Measurements from ENCODE around the gene WFDC9.
"Not testable (repeated sequence)": the region's sequence is repeated elsewhere in the genome, so short reads cannot be mapped to it uniquely, and the experiment has no call there.

The WFDC9 gene

GRCh38 chr20:45631184-45631583 is at the start of gene WFDC9:
WFDC9 (minus strand) TSS chr20:45631284; CDS start chr20:45610181, 21,103 bp downstream.
- no peak for DNase-seq

GRCh38 chr20:45679650-45680049 is 48.6 kb upstream of the WFDC9 start:
- DNase-seq = no peak

- DNase-seq = no peak
Measured at GRCh38 chr20:45672765-45673164, 41.7 kb upstream of the WFDC9 start.

- DNase-seq = no peak
Measured at GRCh38 chr20:45670139-45670538, 39.1 kb upstream of the WFDC9 start, which contains the start of gene WFDC11. WFDC11 (minus strand) TSS chr20:45670239; CDS start chr20:45650600, 19,639 bp downstream.

- not testable (repeated sequence) for DNase-seq
Measured at GRCh38 chr20:45657038-45657437, 26.0 kb upstream of the WFDC9 start.

- not testable (repeated sequence) for DNase-seq
Measured at GRCh38 chr20:45651726-45652125, 20.6 kb upstream of the WFDC9 start.

GRCh38 chr20:45649312-45649863 is 18.3 kb upstream of the WFDC9 start:
- DNase-seq = no peak

- DNase-seq = no peak
Measured at GRCh38 chr20:45647441-45648050, 16.5 kb upstream of the WFDC9 start.

GRCh38 chr20:45646875-45647274 is 15.8 kb upstream of the WFDC9 start:
- DNase-seq = no peak

GRCh38 chr20:45645869-45646268 is 14.8 kb upstream of the WFDC9 start:
- not testable (repeated sequence) for DNase-seq

- not testable (repeated sequence) for DNase-seq
Measured at GRCh38 chr20:45641076-45641475, 10.0 kb upstream of the WFDC9 start.

GRCh38 chr20:45639687-45640086 is 8.6 kb upstream of the WFDC9 start:
- no peak for DNase-seq

GRCh38 chr20:45636513-45636912 is 5.4 kb upstream of the WFDC9 start:
- DNase-seq = no peak

- no peak for DNase-seq
Measured at GRCh38 chr20:45630371-45630770, 713 bp downstream of the WFDC9 start.

- peak; percentile 10 for DNase-seq
Measured at GRCh38 chr20:45629496-45630100, 1.5 kb downstream of the WFDC9 start, which contains the start of gene WFDC10A. WFDC10A (plus strand) TSS chr20:45629739; CDS start chr20:45629814, 75 bp downstream.

GRCh38 chr20:45626540-45626939 is 4.5 kb downstream of the WFDC9 start:
- no peak for DNase-seq

GRCh38 chr20:45621593-45621992 is 9.5 kb downstream of the WFDC9 start:
- DNase-seq = no peak

GRCh38 chr20:45617591-45617990 is 13.5 kb downstream of the WFDC9 start:
- DNase-seq = no peak

- DNase-seq = no peak
Measured at GRCh38 chr20:45612314-45612713, 18.8 kb downstream of the WFDC9 start.

GRCh38 chr20:45611054-45611453 is 20.0 kb downstream of the WFDC9 start:
- DNase-seq = no peak

GRCh38 chr20:45607810-45608209 is 23.3 kb downstream of the WFDC9 start:
- no peak for DNase-seq

GRCh38 chr20:45595235-45595634 is 35.8 kb downstream of the WFDC9 start:
- no peak for DNase-seq

- DNase-seq = no peak
Measured at GRCh38 chr20:45593498-45593897, 37.6 kb downstream of the WFDC9 start.

GRCh38 chr20:45592574-45593189 is 38.4 kb downstream of the WFDC9 start:
- DNase-seq = peak; percentile 39

Data from COR-L47 (cell line).